NCI-H2029 treated with DMSO at 0.1 percent for 48 hours (cell line): Measurements from ENCODE around the gene TMEM140.

Experiments used
- DNase-seq: peaks from one replicate; lab custom pipeline; 2025; lab: John Stamatoyannopoulos, UW

TMEM140 gene

DNA sequence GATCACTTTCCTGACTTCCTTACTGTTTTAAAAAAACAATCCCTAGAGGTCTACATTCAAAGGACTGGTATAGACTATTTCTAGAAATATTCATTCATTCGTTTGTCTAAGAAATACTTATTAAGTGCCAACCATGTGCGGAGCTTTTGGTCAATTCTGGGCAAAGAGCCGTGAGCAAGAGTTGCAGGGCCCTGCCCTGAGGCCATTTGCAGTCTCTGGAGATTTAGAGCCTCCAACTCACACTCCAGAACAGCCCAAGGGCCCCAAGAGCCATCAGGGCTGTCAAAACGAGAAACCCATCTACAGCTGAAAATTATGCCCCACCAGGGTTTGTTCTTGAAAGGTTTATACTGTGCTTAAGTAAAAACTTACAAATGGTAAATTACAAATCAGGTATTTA is 47.3 kb downstream of the TMEM140 start:
- no peak for DNase-seq

DNA sequence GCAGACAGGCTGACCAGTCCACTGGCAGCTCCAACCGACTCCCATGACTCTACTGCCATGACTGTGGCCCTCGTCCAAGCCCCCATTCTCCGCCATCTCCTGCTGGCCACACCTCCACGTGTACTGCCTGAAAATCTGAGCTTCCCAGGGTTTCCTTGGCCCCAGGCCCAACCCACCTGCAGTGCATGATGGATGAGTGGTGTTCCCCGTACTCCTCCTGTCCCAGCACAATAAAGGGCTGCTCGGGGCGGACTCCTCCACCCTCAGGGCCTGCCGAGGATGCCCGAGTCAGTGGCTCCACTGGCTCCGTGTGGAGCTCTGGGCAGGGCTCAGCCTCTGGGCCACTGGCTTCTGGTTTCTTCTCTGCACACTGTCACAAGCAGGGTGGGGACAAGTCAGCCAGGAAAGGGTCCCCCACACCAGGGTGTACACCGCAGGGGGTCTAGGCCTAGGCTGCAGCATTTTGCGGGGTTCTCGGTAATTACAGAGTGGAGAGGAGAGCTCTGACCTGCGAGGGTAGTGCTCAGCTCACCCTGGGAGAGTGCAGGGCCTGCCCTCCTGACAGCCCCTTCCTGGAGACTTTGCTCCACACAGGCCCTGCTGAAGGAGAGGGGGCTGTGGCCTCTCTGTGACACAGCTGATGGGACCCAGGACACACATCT is 48.2 kb downstream of the TMEM140 start:
- DNase-seq = no peak

DNA sequence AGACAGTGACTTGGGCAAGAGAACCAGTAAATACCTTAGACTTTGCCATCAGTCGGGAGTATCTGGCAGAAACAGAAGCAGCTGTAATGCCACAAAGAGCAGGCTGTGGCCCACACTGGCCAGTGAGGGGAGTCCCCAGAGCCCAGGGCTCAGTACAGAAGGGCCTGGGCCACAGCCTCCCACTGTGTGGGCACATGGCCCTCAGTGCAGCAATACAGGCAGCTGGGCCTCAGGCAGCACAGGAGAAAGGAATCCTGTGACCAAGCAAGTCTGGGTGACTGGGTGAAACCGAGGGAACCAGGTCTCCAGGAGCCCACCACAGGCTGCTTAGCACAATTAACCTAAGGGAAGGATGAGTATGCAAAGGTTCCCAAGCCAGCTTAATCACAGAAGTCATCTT is 49.5 kb downstream of the TMEM140 start:
- no peak for DNase-seq

DNA sequence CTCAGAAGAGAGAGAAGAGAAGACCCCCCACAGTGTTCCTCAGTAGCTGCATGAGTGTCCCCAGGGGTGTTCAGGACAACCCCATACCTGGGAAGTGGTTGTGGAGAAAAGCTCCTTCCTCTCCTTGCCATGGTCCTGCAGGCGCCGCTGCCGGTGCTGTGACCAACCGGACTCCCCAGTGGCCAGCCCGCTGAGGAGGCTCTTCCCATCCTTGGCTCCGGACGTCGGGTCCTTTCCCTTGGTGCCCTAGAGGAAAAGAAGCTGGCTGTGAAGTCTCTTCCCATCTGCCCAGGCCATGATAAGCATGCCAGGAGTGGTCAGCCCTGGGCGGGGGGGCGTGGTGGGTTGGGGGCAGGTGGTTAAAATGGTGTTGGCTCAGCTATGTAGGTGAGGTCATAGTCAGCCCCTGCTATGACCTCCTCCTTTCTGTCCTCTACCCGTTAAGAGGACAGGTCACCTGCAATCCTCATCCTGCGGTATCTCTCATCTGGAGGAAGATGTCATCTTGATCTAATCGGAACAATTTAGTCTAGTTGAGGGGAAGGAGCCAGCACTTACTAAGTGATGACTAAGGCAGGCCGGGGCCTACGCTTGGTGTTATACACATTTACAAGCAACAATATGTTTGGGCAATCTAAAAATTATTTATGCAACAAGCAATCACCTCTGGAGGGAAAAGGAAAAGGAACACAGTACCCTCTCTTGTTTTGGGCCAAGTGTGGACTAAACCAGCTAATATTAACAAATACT is 50.2 kb downstream of the TMEM140 start:
- DNase-seq = no peak

DNA sequence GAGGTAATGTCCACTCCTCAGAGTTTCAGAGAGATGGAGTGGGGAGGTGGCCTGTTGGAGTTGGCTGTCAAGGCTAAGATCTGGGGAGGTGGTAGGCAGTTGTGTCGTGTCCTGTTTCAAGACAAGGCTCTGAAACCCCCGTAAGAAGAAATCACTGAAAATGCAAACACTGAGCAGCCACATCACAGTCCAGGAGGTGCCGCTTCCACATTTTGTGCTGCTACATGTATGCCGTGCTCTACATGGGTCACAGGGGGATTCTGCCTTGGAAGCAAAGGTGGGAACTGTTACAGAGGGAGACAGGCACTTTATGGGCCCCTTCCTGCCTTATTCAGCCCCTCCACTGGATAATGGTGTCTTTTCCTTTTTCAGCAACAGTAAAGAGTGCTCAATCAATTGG is 51.6 kb downstream of the TMEM140 start:
- DNase-seq = no peak

DNA sequence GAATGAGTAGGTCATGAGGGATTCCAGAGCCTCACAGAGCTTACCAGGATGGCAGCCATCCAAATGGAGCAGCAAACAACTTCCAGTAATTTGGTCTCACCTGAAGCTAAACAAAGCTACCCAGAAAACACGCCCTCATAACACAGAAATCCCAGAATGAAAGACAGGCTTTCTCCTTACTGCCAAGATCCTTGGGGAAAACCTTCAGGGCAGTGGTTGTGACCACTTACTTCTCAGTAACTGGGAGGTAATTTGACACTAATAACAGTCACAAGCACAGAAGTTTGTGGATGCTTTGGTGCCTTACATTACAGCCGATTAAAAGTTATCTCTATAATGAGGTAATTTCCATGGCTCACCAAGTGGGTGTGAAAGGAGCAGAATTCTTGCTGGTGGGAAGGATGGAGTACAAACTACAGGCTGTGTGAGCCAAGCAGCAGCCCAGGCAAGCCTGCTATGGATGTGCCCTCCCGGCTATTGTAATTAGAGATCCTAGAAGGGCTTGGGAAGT is 53.0 kb downstream of the TMEM140 start:
- no peak for DNase-seq

DNA sequence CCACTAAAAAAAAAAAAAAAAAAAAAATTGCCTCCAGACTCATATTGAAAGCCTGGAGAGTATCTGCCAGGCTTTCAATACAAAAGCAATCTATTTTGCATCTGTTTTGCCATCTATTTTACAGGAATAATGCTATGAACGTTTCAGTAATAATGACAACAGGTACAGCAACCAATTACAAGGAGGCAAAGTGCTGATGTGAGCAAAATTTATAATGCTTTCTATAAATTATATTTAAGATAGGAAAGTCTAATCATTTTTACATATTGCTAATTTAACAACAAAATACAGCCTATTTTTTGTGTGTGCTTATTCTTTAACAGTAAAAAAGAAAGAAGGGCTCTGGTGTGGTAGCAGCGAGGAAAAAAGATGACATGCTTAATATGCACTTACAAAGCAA is 53.5 kb downstream of the TMEM140 start:
- DNase-seq = no peak

DNA sequence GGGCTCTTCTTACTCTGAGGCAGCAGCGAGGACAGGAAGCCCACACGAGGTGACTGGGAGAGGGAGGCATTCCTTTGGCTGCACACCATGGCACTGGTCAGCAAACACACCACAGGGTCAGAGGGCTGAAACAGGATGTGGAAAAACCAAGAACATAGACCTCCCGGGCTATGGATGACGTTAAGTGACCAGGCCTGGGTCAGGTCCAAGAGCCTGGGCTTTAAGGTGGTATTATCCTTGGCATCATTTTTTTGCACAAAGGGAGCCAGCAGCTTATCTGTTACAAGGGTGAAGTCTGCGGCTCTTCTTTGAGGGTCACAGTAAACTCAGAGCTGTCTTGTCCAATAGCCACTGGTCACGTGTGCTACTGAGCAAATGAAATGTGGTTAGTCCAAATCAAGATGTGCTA is 56.5 kb downstream of the TMEM140 start:
- DNase-seq = no peak

DNA sequence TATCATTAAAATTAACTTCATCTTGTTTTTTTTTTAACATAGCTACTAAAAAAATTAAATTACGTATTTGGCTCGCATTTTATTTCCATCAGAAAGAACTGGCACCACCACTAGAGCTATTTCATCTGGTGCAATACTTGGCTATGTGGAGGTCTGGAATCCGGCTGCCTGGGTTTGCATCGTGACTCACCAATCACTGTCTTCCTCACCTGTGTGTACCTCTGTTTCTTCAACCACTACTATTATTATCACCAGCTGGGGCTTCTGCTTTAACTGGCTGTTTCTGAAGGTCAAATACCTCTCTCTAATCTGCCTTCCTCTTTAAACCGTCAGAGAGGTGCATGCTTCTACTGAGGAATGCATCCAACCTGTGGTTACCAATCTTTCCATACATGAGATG is 57.0 kb downstream of the TMEM140 start:
- DNase-seq = no peak

DNA sequence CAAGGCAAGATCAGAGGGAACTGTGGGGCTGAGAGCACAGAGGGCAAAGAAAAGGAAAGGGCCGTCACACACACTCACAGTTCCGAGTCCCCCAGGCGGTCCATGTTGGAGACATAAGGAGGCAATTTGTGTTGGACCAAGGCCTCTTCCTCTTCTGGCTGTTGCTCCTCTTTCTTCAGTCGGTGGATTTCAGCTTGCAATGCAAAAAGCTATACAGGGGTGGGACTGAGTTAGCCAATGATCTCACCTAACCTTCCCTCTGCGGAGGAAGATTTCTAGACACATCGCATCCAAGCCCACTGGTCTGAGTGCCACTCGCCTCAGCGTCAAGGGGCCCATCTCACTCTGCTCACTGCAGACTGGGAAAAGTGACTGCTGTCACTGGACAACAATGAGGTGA is 58.0 kb downstream of the TMEM140 start:
- no peak for DNase-seq

DNA sequence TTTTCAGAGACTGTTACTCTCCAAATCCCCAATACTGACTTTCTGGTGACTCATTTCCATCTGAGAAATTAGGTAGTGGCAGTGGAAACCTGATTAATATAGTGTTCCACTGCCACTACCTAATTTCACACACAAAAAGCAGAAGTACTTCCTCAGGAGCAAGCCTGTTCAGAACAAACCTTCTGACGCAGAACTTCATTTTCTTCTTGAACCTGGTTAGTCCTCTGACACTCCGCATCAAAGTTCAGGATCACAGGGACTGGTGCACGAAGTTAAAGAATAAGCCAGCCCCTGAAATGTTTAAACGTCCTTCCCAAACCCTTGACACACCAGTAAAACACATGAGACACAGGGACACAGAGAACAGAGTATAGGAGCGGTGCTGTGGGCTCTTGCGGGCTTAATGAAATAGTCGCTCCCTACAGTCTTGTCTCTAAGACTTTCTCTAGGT is 59.1 kb downstream of the TMEM140 start:
- DNase-seq = no peak

DNA sequence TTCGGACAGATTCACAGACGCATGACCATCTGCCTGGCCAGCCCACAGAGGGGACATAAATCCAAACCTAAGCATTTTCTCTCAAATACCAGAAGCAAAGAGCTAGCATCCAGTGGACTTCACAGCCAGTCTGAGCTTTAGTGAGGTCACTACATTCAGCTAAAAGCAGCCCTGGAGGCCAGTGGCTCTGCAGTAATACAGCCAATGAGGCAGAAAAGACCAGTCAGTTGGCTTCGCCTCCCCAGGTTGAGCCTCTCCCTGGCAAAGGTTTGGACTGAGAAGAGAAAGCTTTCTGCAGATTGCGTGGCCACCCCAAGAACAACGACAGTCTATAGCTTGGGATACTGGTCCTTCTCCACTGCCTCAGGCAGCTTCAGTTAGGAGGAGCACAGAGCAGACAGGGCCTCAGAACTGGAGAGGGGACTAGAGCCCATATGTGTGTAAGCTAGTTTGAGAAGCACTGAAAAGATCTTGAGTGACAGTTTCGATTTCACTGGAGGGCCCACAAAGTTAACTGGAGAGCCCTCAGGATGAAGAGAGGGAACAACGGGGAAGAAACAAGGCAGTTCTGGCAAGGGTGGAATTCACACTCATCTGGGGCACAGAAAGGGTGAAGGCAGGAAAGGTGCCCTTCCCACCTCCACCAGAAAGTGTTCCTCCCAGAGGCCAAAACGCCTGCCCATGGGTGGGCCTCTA is 59.7 kb downstream of the TMEM140 start:
- DNase-seq = no peak

DNA sequence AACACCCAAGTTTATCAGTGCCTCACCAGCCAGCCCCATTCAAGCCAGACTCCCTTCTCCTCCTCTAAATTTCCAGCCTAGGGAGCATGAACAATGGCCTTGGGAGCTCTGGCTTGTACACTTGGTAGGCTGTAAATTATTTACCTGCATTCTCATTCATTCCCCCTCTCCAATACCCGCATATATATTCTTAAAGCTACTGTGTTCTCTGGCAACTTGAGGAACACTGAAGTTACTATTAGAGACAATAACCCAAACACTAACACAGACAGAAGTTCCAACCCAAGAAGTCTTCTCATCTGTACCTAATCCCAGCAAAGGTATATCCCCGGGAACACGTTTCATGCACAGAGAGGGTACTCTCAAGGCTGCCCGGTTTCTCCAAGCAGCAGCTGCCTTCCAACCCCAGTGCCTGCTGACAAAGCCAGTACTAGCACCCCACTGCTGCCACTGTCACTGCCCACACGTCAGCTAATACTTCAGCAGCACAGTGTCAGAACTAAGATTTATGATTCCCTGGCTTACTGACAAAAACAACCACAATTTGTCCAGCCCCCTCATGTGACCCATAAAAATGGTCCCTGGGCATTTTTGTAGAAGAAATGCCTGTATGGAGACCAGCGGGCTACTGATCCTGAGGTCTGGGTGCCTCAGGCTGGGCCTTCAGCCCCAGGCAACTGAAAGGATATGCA is 60.4 kb downstream of the TMEM140 start:
- DNase-seq = no peak

DNA sequence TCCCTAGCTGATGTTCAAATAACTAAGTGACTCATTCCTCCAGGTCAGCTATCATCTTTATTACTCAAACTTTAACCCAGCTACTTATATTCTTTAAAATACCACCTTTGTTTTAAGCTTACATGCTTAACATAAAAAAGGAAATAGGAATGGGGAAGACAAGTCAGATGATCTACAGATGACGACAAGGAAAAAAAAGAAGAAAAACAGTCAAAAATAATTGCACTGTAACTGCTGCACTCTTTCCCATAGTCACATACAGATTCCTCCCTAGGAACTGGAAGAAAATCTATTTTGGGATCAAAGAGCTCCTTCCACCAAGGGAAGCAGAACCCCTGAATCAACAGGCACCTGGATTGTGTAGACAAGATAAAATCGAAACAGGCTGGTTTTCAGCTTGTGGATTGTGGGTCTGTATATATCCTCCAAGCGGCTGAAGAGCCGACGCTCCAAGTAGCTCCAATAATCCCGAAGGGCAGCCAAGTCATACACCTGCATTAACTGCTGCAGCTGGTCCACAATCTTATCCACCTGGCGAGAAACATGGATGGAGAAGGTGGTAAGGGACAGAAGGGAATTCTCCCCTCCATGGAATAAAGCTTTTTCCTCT is 61.5 kb downstream of the TMEM140 start:
- DNase-seq = no peak

DNA sequence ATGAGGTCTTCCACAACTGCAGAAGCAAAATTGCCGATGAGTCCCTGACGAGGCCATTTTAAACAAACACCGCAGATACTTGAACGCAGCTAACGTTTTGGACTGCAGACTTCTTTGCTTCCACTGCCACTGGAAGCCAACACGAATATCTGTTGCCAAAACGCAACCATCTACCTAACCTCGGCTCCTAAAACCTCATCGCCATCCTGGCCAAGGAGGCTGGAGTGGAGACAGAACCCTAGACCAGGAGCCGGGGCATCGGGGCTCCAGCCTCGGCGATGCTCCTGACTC is 63.0 kb downstream of the TMEM140 start:
- DNase-seq = no peak

DNA sequence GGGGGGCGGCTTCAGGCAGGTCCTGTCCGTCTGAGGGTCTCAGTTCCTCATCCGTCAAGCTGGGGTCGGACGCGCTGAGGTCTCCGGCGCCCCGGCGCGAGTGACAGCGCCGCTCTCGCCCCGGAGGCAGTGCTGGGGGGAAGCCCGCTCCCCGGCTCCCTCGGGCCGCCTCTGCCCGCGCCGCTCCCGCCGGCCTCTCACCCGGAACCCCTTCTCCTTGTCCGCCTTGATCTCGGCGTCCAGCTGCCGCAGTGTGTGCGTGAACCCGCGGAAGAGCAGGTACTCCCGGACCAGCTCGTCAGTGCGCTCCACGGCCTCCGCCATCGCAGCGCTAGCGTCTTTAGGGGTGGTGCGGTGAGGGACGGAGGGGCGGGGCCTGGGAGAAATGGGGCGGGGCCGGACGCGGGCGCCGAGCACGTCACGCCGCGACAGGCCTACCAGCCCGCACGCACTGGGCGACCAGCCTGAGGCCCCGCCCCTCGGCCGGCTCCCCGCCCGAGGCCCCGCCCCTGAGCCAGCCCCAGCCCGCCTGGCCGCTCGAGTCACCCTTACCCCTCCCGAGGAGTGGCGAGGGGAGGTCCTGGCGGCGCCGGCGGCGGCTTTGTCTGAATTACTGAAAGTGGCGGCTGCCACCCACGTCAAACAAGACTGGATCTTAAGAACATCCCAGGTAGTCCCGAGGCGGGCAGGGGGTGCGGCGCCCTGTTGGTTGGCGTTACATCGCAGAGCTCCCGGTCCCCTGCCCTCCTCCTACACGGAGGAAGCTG is 63.5 kb downstream of the TMEM140 start, which contains the start of gene WDR91:
Gene WDR91 (minus strand): TSS at position 348 of the 767 bp plus-strand sequence. CDS start 24 bp downstream, at position 324.
- DNase-seq = peak; percentile 62

DNA sequence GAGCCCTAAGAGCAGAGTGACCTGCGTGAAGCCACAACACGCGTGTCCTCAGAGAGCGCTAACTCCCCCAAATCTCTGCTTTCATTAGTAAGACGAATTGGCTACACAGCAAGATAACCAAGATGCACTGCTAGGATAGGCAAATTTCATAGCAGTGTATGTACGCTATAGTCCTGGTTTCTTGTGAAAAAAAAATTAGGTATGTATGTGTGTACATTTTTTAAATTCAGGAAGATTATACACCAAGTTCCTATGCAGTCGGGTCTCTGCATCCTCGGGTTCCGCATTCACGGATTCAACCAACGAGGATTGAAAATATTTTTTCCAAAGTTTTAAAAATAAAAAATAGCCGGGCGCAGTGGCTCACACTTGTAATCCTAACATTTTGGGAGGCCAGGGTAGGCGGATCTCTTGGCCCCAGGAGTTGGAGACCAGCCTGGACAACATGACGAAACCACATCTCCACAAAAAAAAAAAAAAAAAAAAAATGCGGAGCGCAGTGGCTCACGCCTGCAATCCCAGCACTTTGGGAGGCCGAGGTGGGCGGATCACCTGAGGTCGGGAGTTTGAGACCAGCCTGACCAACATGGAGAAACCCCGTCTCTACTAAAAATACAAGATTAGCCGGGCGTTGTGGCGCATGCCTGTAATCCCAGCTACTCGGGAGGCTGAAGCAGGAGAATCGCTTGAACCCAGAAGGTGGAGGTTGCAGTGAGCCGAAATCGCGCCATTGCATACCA is 64.2 kb downstream of the TMEM140 start:
- DNase-seq = peak; percentile 59

DNA sequence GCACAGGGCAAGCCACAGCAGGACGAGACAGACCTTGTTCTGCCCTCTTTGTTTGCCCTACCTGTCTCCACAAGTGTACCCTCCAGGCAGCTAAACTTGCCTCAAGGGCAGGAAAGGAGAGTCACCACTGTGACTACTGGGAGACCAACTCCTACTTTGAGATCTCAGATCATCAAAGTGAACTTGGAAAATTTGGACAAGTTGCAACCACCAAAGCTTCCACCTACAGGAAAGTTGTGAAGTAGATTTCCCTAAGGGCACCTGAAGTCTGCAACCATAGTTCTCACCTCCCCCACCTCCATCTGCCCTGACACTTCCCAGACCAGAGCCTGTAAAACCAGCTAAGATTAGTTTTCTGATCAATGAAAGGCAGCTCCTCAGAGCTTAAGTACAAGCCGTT is 66.0 kb downstream of the TMEM140 start:
- no peak for DNase-seq

DNA sequence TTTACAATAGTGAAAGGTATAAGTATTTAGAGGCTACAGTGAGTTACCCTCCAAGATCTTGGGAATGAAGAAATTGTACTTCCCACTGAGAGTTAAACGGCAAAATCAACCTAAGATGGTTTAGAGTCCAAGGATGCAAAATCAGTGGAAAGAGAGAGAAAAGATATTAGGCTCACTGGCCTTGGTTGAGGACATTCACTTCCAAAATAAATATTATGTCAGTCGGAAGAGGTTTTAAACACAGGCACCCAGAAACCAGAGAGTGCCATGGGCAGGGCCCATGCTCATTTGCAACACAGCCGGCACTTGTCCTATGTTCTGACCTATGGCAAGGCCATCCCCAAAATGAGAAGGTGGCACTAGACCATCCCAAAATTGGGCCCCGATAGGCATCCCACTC is 67.3 kb downstream of the TMEM140 start:
- DNase-seq = no peak

DNA sequence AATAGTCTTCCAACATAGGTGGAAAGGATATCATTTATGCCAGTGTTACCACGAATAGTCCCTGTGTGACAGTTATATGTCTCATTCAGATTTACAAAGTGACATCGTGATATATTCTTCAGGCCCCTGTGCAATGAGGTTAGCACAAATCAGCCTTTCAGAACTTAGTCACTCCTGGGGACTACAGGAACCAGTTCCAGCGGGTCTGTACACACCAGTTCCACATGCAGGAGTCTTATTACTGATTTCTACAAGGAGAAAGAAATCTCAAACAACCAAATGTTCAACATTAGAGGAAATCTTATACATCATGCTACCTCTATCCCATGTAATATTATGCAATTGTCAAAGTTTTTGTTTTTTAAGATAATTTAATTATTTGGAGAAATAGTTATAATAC is 67.8 kb downstream of the TMEM140 start:
- no peak for DNase-seq
